ENCODE measurements around the gene CD28.

CD28 gene

GRCh38 chr2:203687165-203687564 lies 19.3 kb upstream of the CD28 start:
- DNase-seq (ENCODE audit: extremely low read depth, insufficient read length) = no peak
- H3K27me3 ChIP-seq (replicated peaks; ENCODE audit: control insufficient read depth, insufficient read depth, low read length) = no peaks in the 10 kb centered on the region
- TF ChIP-seq CTCF (IDR thresholded peaks at IDR 0.05; ENCODE audit: insufficient read depth, low read length, poor library complexity, severe bottlenecking) = no peak
- H3K4me3 ChIP-seq (replicated peaks; ENCODE audit: low read depth, low read length) = no peak overlapping the region
- no peaks in the 10 kb centered on the region for H3K36me3 ChIP-seq (ENCODE audit: control insufficient read depth, insufficient read depth, low read length)

- H3K36me3 ChIP-seq (ENCODE audit: control insufficient read depth, insufficient read depth, low read length) = no peaks in the 10 kb centered on the region
- no peaks in the 10 kb centered on the region for H3K27me3 ChIP-seq (replicated peaks; ENCODE audit: control insufficient read depth, insufficient read depth, low read length)
- no peak for TF ChIP-seq CTCF (IDR thresholded peaks at IDR 0.05; ENCODE audit: insufficient read depth, low read length, poor library complexity, severe bottlenecking)
- 0 out of 2 replicates have a peak overlapping the region, but pooled peaks have one; percentile 13 for H3K4me3 ChIP-seq (replicated peaks; ENCODE audit: low read depth, low read length)
- DNase-seq (ENCODE audit: extremely low read depth, insufficient read length) = peak; percentile 28
These were observed 17.6 kb upstream of the CD28 start for GRCh38 chr2:203688798-203689197.

- no peak for DNase-seq (ENCODE audit: extremely low read depth, insufficient read length)
- Histone ChIP-seq H3K36me3 (ENCODE audit: control insufficient read depth, insufficient read depth, low read length) (no peaks in the 10 kb centered on the region), H3K27me3 (replicated peaks; ENCODE audit: control insufficient read depth, insufficient read depth, low read length) (no peaks in the 10 kb centered on the region), H3K4me3 (replicated peaks; ENCODE audit: low read depth, low read length) (no peak overlapping the region)
- TF ChIP-seq CTCF (IDR thresholded peaks at IDR 0.05; ENCODE audit: insufficient read depth, low read length, poor library complexity, severe bottlenecking) = no peak
These were observed 16.9 kb upstream of the CD28 start for GRCh38 chr2:203689426-203690116.

GRCh38 chr2:203690117-203690431 lies 16.4 kb upstream of the CD28 start:
- Histone ChIP-seq H3K27me3 (replicated peaks; ENCODE audit: control insufficient read depth, insufficient read depth, low read length) (no peaks in the 10 kb centered on the region), H3K36me3 (ENCODE audit: control insufficient read depth, insufficient read depth, low read length) (no peaks in the 10 kb centered on the region), H3K4me3 (replicated peaks; ENCODE audit: low read depth, low read length) (no peak overlapping the region)
- DNase-seq (ENCODE audit: extremely low read depth, insufficient read length) = no peak
- TF ChIP-seq CTCF (IDR thresholded peaks at IDR 0.05; ENCODE audit: insufficient read depth, low read length, poor library complexity, severe bottlenecking) = no peak

GRCh38 chr2:203690441-203691047 lies 15.9 kb upstream of the CD28 start:
- Histone ChIP-seq H3K36me3 (ENCODE audit: control insufficient read depth, insufficient read depth, low read length) (no peaks in the 10 kb centered on the region), H3K4me3 (replicated peaks; ENCODE audit: low read depth, low read length) (no peak overlapping the region), H3K27me3 (replicated peaks; ENCODE audit: control insufficient read depth, insufficient read depth, low read length) (no peaks in the 10 kb centered on the region)
- DNase-seq (ENCODE audit: extremely low read depth, insufficient read length) = no peak
- no peak for TF ChIP-seq CTCF (IDR thresholded peaks at IDR 0.05; ENCODE audit: insufficient read depth, low read length, poor library complexity, severe bottlenecking)
